ENCODE data around the gene DUSP22. TPM values are rescaled to one million over a fixed set of nuclear protein-coding genes. Genes with fewer than 3 reads are reported as not detected.

The DUSP22 gene
- total and polyA plus RNA-seq, 2 of the 8 experiments (the other 6 are each of a cell fraction or from before 2014, with no cell fraction given), result 15.5 to 32.4 TPM

DNA sequence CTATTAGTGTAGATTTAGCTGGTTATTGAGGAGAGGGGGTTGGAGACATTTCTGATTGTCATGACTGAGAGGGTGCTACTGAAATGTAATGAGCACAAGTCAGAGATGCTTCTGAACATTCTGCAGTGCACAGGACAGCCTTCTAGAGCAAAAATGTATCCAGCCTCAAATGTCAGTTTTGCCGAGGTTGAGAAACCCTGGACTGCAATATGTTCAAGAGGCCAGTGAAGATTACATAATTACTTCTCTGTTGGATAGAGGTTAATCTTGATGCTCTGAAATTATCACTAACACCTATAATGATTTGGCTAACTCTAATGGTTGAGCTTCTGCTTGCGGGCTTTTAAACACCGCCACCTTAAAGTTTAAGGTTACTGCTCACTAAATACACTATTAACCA lies 3.4 kb upstream of the DUSP22 start:
- H4K8ac ChIP-seq (ENCODE audit: extremely low read depth, insufficient read depth, low read length), result no peak overlapping the region

More for the DNA sequence above, 3.4 kb upstream of the DUSP22 start:
- H3K27me3 ChIP-seq (replicated peaks in 1 of 4; ENCODE audit: control insufficient read depth in 3 of 4, extremely low read depth in 1 of 4, insufficient read depth in 3 of 4, low read length in 3 of 4), result 0 out of 7 replicates have a peak, but pooled peaks cover 0 to 3% (median 0%) of the 10 kb centered on the region in 4 experiments
- ChIA-PET POLR2A (ENCODE audit: partially characterized antibody) (no interaction called here), CTCF (ENCODE audit: partially characterized antibody) (interaction anchor here (1.2 kb wide), 1 partner anchor 70 kb away, joined by 3 read pairs; no protein-coding TSS in a partner anchor)
- H3K23me2 ChIP-seq (ENCODE audit: low read depth, low read length), result peaks cover 13% of the 10 kb centered on the region
- no peak overlapping the region for H3K23ac ChIP-seq (ENCODE audit: insufficient read length)
- H3K36me3 ChIP-seq (ENCODE audit: control insufficient read depth in 2 of 4, insufficient read depth in 4 of 4, low read length in 3 of 4), result no peaks in the 10 kb centered on the region
- no peak overlapping the region for H2AK5ac ChIP-seq (ENCODE audit: low read depth, low read length)
- H3K4me3 ChIP-seq (ENCODE audit: extremely low read depth in 1 of 4, insufficient read depth in 2 of 4, low read depth in 3 of 4, low read length in 4 of 4), result no peak overlapping the region
- DNase-seq (ENCODE audit: low read depth in 1 of 2, low spot score in 2 of 2) (no peak), FAIRE-seq (no peak)
- no peaks in the 10 kb centered on the region for H3K79me1 ChIP-seq (ENCODE audit: low read depth, low read length)
- H3K27ac ChIP-seq (ENCODE audit: low read depth, low read length), result no peak overlapping the region
- H2BK5ac ChIP-seq (ENCODE audit: low read depth, low read length), result no peak overlapping the region
- no peak overlapping the region for H3K14ac ChIP-seq (ENCODE audit: insufficient read length)
- no peak overlapping the region for H2AFZ ChIP-seq (ENCODE audit: low read length)
- no peak overlapping the region for H2BK15ac ChIP-seq (ENCODE audit: low read length)
- no peak for TF ChIP-seq CTBP2 (IDR thresholded peaks at IDR 0.05; ENCODE audit: borderline replicate concordance, insufficient read depth, insufficient read length, low read length)
- TF ChIP-seq RFX5 (IDR thresholded peaks at IDR 0.05; ENCODE audit: borderline replicate concordance, low read depth, low read length), result no peak
- no peak for TF ChIP-seq SP2 (IDR thresholded peaks at IDR 0.05; ENCODE audit: low read length)
- TF ChIP-seq EP300 (IDR thresholded peaks at IDR 0.05; ENCODE audit: borderline replicate concordance in 1 of 2, low read depth in 2 of 2, low read length in 2 of 2), result no peak
- no peak overlapping the region for H3K18ac ChIP-seq (ENCODE audit: extremely low read depth, low read length)
- no peak overlapping the region for H2BK12ac ChIP-seq (ENCODE audit: low read depth, low read length)
- H3K56ac ChIP-seq (replicated peaks; ENCODE audit: insufficient read length, low read depth, low read length), result no peak overlapping the region
- no peak overlapping the region for H3K4ac ChIP-seq (replicated peaks; ENCODE audit: insufficient read length, low read depth, low read length)
- H3K79me2 ChIP-seq (ENCODE audit: control insufficient read depth in 1 of 2, insufficient read depth in 2 of 2, low read length in 2 of 2), result no peaks in the 10 kb centered on the region
- H4K91ac ChIP-seq (replicated peaks; ENCODE audit: insufficient read length, low read length), result no peak overlapping the region
- H3K9me3 ChIP-seq (ENCODE audit: insufficient read depth in 2 of 2, low read depth in 1 of 2, low read length in 1 of 2), result peaks cover 25 to 75% of the 10 kb centered on the region in 2 experiments
- WGBS, 2 experiments (ENCODE audit: extremely low coverage in 1 of 2, insufficient coverage in 1 of 2, insufficient read length in 1 of 2, insufficient replicate concordance in 2 of 2, low coverage in 1 of 2, low lambda C conversion rate in 2 of 2, missing lambda C conversion rate in 1 of 2), result 92% methylated on average over 3 of the region's 3 CpGs; no CpG with 5 or more reads in 1 of the 2 experiments
- H3K4me1 ChIP-seq (replicated peaks in 1 of 4; ENCODE audit: control insufficient read depth in 3 of 4, insufficient read depth in 4 of 4, low read length in 3 of 4), result peaks cover 0 to 2% (median 0%) of the 10 kb centered on the region in 4 experiments; a peak in 5 of 7 replicates
- no peak overlapping the region for H3K9ac ChIP-seq (replicated peaks in 1 of 4; ENCODE audit: extremely low read depth in 1 of 4, low read depth in 3 of 4, low read length in 3 of 4)
- no peak overlapping the region for H2BK120ac ChIP-seq (replicated peaks; ENCODE audit: low read depth, low read length)
- H4K20me1 ChIP-seq (replicated peaks in 1 of 2; ENCODE audit: control insufficient read depth in 1 of 2, insufficient read depth in 2 of 2, low read length in 2 of 2), result no peaks in the 10 kb centered on the region
- H3K4me2 ChIP-seq (ENCODE audit: insufficient read depth in 1 of 2, low read depth in 2 of 2, low read length in 2 of 2), result no peak overlapping the region
- H4K5ac ChIP-seq (ENCODE audit: insufficient read length, low read depth, low read length), result no peak overlapping the region
- no peak overlapping the region for H2BK20ac ChIP-seq (ENCODE audit: low read length)
